ENCODE data around the gene KLHL14.

DNA sequence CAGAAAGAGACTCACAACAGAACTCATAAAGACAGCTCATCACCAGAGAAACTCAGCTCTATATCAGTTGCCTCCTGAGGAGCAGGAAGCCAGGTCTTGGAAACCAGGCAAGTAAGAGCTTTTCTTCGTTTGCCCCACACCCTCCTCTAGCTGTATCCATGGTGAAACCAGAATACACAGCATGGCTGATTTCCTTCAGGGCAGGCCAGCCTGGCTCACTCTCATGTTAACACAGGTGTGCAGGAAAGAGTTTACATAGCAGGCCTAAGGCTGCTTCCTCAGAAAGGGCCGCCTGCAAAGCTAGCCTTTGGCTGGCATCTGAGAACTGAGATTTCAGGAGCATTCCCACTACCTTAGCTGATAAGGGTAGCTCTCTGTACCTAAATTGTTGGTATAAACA lies 65.7 kb downstream of the KLHL14 start:
- TF ChIP-seq, protein P1, sequence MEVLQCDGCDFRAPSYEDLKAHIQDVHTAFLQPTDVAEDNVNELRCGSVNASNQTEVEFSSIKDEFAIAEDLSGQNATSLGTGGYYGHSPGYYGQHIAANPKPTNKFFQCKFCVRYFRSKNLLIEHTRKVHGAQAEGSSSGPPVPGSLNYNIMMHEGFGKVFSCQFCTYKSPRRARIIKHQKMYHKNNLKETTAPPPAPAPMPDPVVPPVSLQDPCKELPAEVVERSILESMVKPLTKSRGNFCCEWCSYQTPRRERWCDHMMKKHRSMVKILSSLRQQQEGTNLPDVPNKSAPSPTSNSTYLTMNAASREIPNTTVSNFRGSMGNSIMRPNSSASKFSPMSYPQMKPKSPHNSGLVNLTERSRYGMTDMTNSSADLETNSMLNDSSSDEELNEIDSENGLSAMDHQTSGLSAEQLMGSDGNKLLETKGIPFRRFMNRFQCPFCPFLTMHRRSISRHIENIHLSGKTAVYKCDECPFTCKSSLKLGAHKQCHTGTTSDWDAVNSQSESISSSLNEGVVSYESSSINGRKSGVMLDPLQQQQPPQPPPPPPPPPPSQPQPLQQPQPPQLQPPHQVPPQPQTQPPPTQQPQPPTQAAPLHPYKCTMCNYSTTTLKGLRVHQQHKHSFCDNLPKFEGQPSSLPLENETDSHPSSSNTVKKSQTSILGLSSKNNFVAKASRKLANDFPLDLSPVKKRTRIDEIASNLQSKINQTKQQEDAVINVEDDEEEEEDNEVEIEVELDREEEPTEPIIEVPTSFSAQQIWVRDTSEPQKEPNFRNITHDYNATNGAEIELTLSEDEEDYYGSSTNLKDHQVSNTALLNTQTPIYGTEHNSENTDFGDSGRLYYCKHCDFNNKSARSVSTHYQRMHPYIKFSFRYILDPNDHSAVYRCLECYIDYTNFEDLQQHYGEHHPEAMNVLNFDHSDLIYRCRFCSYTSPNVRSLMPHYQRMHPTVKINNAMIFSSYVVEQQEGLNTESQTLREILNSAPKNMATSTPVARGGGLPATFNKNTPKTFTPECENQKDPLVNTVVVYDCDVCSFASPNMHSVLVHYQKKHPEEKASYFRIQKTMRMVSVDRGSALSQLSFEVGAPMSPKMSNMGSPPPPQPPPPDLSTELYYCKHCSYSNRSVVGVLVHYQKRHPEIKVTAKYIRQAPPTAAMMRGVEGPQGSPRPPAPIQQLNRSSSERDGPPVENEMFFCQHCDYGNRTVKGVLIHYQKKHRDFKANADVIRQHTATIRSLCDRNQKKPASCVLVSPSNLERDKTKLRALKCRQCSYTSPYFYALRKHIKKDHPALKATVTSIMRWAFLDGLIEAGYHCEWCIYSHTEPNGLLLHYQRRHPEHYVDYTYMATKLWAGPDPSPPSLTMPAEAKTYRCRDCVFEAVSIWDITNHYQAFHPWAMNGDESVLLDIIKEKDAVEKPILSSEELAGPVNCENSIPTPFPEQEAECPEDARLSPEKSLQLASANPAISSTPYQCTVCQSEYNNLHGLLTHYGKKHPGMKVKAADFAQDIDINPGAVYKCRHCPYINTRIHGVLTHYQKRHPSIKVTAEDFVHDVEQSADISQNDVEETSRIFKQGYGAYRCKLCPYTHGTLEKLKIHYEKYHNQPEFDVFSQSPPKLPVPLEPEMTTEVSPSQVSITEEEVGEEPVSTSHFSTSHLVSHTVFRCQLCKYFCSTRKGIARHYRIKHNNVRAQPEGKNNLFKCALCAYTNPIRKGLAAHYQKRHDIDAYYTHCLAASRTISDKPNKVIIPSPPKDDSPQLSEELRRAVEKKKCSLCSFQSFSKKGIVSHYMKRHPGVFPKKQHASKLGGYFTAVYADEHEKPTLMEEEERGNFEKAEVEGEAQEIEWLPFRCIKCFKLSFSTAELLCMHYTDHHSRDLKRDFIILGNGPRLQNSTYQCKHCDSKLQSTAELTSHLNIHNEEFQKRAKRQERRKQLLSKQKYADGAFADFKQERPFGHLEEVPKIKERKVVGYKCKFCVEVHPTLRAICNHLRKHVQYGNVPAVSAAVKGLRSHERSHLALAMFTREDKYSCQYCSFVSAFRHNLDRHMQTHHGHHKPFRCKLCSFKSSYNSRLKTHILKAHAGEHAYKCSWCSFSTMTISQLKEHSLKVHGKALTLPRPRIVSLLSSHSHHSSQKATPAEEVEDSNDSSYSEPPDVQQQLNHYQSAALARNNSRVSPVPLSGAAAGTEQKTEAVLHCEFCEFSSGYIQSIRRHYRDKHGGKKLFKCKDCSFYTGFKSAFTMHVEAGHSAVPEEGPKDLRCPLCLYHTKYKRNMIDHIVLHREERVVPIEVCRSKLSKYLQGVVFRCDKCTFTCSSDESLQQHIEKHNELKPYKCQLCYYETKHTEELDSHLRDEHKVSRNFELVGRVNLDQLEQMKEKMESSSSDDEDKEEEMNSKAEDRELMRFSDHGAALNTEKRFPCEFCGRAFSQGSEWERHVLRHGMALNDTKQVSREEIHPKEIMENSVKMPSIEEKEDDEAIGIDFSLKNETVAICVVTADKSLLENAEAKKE (CRISPR knock-in tag; IDR thresholded peaks at IDR 0.05) = no peak
- TF ChIP-seq EZH2 (IDR thresholded peaks at IDR 0.05; ENCODE audit: low read depth, unreplicated experiment) (no peak), JUNB (IDR thresholded peaks at IDR 0.05; ENCODE audit: unreplicated experiment) (no peak), POLR2AphosphoS5 (IDR thresholded peaks at IDR 0.05; ENCODE audit: low read depth) (no peak)
- TF ChIP-seq, protein P2, sequence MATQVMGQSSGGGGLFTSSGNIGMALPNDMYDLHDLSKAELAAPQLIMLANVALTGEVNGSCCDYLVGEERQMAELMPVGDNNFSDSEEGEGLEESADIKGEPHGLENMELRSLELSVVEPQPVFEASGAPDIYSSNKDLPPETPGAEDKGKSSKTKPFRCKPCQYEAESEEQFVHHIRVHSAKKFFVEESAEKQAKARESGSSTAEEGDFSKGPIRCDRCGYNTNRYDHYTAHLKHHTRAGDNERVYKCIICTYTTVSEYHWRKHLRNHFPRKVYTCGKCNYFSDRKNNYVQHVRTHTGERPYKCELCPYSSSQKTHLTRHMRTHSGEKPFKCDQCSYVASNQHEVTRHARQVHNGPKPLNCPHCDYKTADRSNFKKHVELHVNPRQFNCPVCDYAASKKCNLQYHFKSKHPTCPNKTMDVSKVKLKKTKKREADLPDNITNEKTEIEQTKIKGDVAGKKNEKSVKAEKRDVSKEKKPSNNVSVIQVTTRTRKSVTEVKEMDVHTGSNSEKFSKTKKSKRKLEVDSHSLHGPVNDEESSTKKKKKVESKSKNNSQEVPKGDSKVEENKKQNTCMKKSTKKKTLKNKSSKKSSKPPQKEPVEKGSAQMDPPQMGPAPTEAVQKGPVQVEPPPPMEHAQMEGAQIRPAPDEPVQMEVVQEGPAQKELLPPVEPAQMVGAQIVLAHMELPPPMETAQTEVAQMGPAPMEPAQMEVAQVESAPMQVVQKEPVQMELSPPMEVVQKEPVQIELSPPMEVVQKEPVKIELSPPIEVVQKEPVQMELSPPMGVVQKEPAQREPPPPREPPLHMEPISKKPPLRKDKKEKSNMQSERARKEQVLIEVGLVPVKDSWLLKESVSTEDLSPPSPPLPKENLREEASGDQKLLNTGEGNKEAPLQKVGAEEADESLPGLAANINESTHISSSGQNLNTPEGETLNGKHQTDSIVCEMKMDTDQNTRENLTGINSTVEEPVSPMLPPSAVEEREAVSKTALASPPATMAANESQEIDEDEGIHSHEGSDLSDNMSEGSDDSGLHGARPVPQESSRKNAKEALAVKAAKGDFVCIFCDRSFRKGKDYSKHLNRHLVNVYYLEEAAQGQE (IDR thresholded peaks at IDR 0.05; ENCODE audit: unreplicated experiment) = no peak
- TF ChIP-seq, protein P3, sequence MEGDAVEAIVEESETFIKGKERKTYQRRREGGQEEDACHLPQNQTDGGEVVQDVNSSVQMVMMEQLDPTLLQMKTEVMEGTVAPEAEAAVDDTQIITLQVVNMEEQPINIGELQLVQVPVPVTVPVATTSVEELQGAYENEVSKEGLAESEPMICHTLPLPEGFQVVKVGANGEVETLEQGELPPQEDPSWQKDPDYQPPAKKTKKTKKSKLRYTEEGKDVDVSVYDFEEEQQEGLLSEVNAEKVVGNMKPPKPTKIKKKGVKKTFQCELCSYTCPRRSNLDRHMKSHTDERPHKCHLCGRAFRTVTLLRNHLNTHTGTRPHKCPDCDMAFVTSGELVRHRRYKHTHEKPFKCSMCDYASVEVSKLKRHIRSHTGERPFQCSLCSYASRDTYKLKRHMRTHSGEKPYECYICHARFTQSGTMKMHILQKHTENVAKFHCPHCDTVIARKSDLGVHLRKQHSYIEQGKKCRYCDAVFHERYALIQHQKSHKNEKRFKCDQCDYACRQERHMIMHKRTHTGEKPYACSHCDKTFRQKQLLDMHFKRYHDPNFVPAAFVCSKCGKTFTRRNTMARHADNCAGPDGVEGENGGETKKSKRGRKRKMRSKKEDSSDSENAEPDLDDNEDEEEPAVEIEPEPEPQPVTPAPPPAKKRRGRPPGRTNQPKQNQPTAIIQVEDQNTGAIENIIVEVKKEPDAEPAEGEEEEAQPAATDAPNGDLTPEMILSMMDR (conservative IDR thresholded peaks at IDR 0.05; ENCODE audit: low read depth in 2 of 2) = no peak

Data from GM23338 (cell line).